Stimulated activated CD4-positive, alpha-beta T cell treated with anti-CD3 and anti-CD28 coated beads, Interleukin-15, amount 100 ng/mL, for 1 hour (primary cell): Measurements from ENCODE around the gene CEP72.
"Not testable (repeated sequence)": the region's sequence is repeated elsewhere in the genome, so short reads cannot be mapped to it uniquely, and the experiment has no call there.

Experiments
- DNase-seq, 2 donors: peaks; one replicate each; pipeline ENCODE4 v3.0.0-alpha.2; 2020; ENCODE audit warnings: low read depth in 1 of 2, low spot score in 1 of 2

The CEP72 gene

GRCh38 chr5:682216-682615 lies 70.1 kb downstream of the CEP72 start:
- not testable (repeated sequence) for DNase-seq

- DNase-seq = not testable (repeated sequence)
These were observed 70.7 kb downstream of the CEP72 start for GRCh38 chr5:682651-683358.

- no peak for DNase-seq
These were observed 71.7 kb downstream of the CEP72 start for GRCh38 chr5:683551-684481.

GRCh38 chr5:684751-685216 lies 72.6 kb downstream of the CEP72 start:
- DNase-seq = no peak

- no peak for DNase-seq
These were observed 73.4 kb downstream of the CEP72 start for GRCh38 chr5:685262-686171.

GRCh38 chr5:686172-686523 lies 74.0 kb downstream of the CEP72 start:
- DNase-seq = peak in 1 of 2 donors; percentile 1

- DNase-seq = not testable (repeated sequence)
These were observed 74.8 kb downstream of the CEP72 start for GRCh38 chr5:686936-687335.

GRCh38 chr5:688348-689010 lies 76.3 kb downstream of the CEP72 start:
- not testable (repeated sequence) for DNase-seq

- DNase-seq = not testable (repeated sequence)
These were observed 78.2 kb downstream of the CEP72 start for GRCh38 chr5:690293-690692.

- DNase-seq = not testable (repeated sequence)
These were observed 78.9 kb downstream of the CEP72 start for GRCh38 chr5:691049-691448.

GRCh38 chr5:691817-692528 lies 79.8 kb downstream of the CEP72 start:
- no peak for DNase-seq

GRCh38 chr5:692529-693041 lies 80.4 kb downstream of the CEP72 start:
- not testable (repeated sequence) for DNase-seq

GRCh38 chr5:693271-694041 lies 81.3 kb downstream of the CEP72 start, which contains the start of gene TPPP:
Gene TPPP, minus strand, starts transcription at chr5:693352. Its CDS starts 15,292 bp downstream, at chr5:678060.
- DNase-seq = peak; percentile 75 to 82

- not testable (repeated sequence) for DNase-seq
These were observed 81.9 kb downstream of the CEP72 start for GRCh38 chr5:694042-694431.

GRCh38 chr5:695475-695874 lies 83.3 kb downstream of the CEP72 start:
- DNase-seq = not testable (repeated sequence)

GRCh38 chr5:696191-696590 lies 84.1 kb downstream of the CEP72 start:
- DNase-seq = not testable (repeated sequence)

GRCh38 chr5:696753-697702 lies 84.9 kb downstream of the CEP72 start:
- not testable (repeated sequence) for DNase-seq
